ENCODE results near the gene LRCH3.

LRCH3 gene

DNA sequence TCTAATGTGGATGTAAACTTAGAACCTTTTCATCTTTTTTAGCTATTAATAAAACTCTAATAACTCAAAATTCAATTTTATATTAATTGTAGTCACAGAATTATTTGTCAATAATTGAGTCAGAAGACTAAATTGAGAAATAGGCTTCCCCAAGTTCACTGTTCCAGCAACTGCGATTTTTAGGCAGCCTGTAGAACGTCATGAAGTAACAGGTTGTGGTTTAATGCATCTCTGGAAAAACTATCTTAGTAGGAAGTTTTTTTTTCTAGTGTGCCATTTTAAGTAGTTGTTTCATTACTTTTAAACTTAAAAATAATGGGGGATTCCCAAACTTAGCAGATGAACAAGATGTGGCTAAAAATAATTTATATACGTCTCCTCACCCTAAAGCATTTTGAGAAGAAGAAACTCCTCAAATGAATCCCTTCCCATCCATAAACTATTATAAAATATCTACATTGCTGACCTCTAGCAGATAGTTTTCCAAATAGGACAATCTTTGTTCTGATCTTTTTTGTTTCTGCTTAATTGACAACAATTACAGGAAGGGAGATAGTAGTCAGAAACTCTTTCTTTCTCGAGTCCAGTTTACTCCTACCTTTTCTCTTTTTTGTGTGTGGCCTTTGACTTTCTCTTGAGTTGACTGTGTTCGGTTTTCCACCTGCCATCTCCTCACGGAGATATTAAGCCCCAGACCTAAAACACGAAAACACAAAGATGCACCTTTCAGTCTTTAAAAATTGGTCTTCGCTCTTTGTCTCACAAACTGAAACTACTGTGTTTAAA lies 43.1 kb downstream of the LRCH3 start:
- DNase-seq (ENCODE audit: low read depth in 2 of 2), result no peak

DNA sequence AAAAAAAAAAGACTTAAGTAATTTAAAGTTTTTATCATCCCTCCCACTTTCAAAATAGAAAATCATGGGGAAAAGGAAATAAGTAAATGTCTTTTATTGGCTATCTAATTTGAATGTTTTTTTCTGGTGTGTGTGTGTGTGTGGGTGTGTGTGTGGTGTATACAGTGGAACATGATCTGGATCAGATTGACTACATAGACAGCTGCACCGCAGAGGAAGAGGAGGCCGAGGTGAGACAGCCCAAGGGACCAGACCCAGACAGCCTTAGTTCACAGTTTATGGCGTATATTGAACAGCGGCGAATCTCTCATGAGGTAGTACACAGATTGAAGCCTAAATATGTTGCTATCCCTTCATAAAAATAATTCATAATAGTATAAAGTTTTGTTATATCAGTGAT lies 44.5 kb downstream of the LRCH3 start:
- DNase-seq (ENCODE audit: low read depth in 2 of 2), result no peak

DNA sequence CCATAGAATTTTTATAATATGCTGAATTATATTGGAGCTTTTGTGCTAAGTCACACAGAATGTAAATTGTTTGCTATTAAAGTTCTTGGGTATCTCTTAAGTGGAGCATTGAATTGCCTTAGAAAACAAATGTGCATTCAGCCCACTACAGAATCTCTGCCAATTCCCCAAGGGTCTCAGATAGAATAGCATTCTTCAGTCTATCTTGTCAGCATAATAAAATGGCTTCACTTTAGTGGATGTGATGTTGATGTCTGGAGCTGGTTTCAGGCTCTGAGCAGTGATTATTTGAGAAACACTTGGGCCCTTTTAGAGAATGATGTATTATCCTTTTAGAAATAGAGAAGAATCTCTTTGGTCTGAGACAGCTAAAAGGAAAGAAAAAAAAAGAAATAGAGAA lies 45.2 kb downstream of the LRCH3 start:
- DNase-seq (ENCODE audit: low read depth in 2 of 2), result no peak

DNA sequence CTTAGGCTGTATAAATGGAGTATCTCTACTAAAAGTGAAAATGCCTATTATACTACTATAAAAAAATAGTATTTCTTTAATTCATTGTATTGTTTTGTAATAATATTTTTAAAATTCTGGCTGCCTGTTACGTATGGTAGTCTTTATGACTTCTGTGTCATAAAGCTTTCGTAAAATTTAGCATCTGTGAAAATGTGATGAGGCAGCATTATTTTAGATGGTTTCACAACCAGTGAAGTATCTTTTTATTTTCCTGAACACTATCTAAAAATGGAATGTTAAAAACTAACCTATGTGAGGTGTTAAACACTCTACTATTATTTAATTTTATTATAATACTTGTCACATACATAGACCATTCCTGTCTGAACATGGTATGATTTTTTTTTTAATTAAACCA lies 46.2 kb downstream of the LRCH3 start:
- DNase-seq (ENCODE audit: low read depth in 2 of 2), result no peak

DNA sequence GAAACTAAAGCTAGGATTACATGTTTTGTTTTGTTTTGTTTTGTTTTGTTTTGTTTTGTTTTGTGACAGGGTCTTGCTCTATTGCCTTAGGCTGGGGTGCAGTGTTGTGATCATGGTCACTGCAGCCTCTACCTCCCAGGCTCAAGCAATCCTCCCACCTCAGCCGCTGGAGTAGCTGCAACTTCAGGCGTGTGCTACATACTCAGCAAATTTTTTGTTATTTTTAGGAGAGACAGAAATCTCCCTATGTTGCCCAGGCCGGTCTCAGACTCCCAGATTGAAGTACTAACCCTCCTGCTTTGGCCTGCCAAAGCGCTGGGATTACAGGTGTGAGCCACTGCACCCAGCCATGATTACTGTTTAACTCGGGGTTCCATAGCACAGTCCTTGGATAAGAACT lies 50.7 kb downstream of the LRCH3 start:
- DNase-seq (ENCODE audit: low read depth in 2 of 2), result no peak

DNA sequence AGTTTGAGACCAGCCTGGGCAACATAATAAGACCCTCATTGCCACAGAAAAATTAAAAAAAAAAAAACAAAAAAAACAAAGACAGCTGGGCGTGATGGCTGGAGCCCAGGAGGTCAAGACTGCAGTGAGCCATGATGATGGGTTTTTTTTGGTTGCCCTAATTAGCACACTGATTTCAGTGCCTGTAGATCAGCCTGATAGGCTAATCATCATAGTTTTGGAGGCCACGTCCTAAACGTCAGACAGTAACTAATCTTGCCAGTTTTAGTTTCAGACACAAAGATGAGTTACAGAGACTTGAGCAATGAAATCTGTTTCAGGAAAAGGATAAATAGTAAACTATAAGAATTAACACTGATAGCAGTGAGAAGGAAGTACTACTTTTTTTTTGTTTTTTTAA lies 55.4 kb downstream of the LRCH3 start:
- DNase-seq (ENCODE audit: low read depth in 2 of 2), result no peak

DNA sequence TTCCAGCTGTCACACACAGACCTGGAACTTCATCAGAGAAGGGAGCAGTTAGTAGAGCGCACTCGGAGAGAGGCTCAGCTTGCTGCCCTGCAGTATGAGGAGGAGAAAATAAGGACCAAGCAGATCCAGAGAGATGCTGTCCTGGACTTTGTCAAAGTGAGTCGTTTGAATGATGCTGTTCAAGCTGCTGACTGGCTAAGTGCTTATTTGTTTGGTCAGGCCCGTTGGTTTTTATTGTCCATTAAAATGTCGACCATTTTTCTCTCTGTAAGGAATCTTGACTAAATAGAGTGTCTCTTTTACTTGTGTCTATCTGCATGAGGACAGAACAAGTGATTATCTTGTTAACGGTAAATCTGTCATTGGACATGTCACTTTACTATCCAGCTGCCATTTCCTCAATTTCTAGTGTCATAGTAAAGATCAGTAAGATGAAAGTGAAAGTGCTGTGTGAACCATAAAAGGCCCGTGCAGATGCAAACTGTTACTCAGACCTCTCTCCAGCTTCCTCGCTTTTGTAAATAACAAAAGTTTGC lies 56.9 kb downstream of the LRCH3 start:
- no peak for DNase-seq (ENCODE audit: low read depth in 2 of 2)

DNA sequence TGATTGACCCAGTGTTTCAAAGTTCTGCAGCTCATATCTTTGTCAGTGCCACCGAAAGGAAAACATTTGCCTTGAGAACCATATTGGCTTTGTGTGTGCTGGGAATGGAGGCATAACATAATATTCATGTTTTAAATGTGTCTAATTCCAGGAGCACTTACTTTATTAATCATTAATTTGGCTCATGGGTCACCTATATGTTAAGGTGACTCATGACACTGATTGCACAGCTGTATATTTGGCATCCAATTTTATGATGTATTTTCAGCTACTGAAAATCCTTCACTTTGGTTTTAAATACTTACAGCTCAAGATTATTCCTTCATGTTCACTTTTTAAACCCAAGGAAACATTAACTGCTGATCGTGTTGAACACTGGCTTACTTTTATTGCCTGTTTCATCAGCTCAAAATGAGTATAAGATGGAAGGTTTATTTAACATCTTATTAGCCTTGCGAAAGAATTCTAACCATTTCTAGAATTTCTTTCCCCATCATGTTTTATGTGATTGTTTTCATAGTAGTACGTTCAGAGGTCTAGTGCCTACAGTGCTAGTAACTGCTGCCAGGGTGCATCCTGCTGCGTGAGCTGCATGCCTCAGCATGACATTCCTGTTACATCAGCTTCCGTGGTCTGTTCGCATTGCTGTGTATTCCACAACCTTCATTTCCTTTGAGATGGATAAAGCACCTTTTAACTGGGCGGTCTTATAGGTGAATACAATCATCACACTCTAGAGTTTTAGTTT lies 63.7 kb downstream of the LRCH3 start:
- DNase-seq (ENCODE audit: low read depth in 2 of 2), result no peak

DNA sequence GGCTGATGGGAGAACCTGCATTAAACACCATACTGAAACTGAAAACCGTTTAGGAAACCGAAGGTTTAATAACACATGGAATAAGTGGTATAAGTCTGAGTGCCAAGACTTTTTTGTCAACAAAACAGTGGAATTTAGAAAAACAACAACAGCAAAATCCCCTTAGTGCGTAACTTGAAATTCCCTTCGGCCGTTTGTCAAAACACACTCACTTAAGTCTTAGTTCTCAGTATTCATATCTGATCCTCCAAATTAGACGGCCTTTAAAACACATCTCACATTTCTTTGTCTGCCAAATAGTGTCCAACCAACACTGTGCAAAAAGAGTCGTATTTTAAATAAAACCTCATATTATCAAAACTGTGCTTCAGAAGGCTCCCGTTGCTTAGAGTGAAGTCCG lies 64.5 kb downstream of the LRCH3 start:
- no peak for DNase-seq (ENCODE audit: low read depth in 2 of 2)

DNA sequence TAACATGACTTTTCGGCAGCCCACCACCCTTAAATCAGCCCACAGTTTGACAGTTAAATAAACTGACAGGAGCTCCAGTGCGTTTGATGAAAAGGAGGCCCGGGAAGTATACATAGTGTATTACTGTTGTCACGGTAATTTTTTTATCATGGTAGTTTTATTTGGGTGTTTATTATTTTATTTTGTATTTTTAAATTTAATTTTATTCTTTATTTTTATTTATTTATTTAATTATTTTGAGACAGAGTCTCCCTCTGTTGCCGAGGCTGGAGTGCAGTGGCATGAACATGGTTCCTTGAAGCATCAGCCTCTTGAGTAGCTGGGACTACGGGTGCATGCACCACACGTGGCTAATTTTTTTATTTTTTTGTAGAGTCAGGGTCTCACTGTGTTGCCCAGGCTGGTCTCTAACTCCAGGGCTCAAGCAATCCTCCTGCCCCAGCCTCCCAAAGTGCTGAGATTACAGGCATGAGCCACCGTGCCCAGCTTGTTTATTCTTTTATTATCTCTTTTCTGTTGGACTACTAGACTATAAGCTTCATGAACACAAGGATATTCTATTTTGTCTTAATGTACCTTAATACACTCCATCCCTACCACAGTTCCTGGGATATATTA lies 65.3 kb downstream of the LRCH3 start:
- no peak for DNase-seq (ENCODE audit: low read depth in 2 of 2)

DNA sequence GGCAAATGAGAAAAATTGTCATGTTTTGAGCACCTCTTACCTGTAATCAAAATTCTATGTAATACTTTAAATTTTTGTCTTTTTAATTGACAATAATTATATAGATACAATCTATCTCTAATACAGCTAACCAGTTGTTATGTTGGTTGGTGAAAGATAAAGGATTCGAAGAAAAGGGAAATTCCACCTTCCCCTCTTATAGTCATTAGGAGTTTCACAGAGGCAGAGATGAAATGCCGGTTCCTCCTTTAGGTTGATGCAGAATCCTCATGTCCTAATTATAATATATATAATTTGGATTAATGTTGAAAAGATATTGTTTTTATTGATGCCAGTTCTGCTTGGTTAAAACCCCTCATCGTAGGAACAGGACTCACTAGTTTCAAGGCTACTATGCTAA lies 67.1 kb downstream of the LRCH3 start:
- DNase-seq (ENCODE audit: low read depth in 2 of 2), result no peak

DNA sequence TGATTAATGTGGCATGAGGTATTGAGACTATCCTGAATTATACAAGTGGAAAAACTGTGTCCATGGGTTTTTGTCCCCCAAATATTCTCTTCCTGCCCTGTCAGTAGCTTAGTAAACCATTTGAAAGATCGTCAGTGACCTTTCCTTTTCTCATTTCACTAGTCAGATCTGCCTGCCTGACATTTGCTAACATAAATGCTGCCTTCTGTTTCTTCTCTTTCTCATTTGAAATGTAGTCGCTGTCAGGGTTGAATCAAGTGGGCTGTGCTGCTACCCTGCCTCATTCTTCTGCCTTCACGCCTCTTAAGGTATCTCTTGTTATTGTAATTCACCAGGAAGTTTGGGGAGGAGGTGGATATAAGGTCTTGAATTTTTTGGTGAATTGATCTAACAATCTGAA lies 67.5 kb downstream of the LRCH3 start:
- no peak for DNase-seq (ENCODE audit: low read depth in 2 of 2)

DNA sequence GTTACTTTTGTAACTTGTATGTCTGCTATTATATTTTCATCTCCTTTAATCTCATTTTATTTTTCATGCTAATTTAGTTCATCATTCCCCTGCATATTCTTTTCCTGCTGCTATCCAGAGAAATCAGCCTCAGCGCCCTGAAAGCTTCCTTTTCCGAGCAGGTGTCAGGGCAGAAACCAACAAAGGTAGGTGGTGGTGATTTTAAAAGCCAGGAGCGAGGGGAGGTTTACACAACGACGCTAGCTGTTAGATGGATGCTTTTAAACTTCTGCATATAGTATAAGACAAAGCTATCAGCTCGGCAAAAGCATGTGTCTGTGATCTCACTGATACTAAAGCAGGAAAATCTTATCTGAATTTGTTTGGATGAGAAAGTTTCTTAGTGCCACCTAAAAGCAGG lies 75.0 kb downstream of the LRCH3 start:
- DNase-seq (ENCODE audit: low read depth in 2 of 2), result no peak

DNA sequence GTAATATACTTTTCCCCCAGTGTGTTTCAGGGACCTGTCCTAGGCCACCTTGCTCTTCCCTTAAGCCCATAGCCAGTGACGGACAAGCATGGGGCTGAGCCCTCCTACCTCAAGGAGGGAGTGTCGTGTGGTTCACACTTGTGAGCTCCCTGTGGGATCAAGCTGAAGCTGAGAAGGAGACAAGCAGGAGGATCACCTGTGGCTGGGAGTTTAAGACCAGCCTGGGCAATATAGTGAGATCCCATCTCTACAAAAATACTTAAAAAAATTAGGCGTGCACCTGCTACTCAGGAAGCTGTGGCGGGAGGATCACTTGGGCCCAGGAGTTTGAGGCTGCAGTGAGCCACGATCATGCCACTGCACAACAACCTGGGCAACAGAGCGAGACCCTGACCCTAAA lies 82.3 kb downstream of the LRCH3 start:
- DNase-seq (ENCODE audit: low read depth in 2 of 2), result no peak

DNA sequence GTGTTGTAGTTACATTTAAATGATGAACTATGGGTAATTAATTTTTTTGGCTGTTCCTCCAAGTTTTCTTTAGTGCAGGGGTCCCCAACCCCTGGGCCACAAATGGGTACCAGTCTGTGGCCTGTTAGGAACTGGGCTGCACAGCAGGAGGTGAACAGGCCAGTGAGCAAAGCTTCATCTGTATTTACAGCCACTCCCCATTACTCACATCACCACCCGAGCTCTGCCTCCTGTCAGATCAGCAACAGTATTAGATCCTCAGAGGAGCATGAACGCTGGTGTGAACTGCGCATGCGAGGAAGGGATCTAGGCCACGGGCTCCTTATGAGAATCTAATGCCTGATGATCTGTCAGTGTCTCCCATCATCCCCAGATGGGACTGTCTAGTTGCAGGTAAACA lies 83.0 kb downstream of the LRCH3 start:
- DNase-seq (ENCODE audit: low read depth in 2 of 2), result no peak

DNA sequence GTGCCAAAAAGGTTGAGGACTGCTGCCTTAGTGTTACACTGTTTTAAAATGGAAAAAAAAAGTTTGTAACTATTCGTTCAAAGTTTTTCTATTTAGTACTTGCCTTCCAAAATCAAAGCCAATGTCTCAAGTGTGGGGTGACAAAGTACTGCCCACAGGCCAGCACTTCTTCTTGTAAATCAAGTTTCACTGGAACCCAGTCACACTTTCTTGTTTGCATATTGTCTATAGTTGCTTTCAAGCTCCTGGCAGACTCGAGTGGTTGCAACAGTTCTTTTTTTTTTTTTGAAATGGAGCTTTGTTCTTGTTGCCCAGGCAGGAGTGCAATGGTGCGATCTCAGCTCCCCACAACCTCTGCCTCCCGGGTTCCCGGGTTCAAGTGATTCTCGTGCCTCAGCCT lies 83.6 kb downstream of the LRCH3 start:
- DNase-seq (ENCODE audit: low read depth in 2 of 2), result no peak

DNA sequence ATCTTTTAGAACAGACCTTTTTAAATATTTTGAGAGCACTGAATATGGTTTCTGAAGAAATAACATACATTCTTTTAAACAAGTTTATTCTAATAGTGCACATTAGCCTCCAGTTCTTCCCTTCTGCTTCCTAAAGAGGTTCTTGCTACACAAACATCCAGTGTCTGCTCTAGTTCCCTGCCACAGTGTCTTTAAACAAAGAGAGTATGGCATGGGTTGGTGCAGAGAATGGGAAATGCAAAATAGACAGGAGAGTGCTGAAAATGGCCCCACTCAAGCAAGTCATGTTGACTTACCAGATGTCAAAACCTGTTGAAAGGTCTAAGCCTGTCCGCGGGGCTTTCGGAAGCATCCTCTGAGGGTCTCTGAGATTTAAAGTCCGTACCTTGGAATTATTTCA lies 86.8 kb downstream of the LRCH3 start:
- no peak for DNase-seq (ENCODE audit: low read depth in 2 of 2)

DNA sequence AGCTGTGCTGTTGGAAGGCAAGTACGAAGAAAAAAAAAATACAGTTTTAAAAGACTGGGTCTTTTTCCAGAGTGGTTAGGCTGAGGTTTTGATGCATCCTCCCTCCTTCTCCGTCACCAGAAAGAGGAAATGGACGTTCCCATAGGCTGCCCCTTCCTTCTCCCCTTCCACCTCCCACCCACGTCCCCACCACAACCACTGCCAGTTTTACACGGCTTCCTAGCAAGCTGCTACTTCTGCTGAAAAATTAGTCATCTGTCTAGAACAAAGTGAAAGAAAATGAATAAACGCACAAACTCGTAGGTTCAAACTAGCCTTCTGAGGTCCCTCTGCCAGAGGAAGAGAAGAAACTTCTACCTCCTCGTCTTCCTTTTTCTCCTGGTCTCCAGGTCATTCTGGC lies 87.4 kb downstream of the LRCH3 start:
- DNase-seq (ENCODE audit: low read depth in 2 of 2), result no peak

DNA sequence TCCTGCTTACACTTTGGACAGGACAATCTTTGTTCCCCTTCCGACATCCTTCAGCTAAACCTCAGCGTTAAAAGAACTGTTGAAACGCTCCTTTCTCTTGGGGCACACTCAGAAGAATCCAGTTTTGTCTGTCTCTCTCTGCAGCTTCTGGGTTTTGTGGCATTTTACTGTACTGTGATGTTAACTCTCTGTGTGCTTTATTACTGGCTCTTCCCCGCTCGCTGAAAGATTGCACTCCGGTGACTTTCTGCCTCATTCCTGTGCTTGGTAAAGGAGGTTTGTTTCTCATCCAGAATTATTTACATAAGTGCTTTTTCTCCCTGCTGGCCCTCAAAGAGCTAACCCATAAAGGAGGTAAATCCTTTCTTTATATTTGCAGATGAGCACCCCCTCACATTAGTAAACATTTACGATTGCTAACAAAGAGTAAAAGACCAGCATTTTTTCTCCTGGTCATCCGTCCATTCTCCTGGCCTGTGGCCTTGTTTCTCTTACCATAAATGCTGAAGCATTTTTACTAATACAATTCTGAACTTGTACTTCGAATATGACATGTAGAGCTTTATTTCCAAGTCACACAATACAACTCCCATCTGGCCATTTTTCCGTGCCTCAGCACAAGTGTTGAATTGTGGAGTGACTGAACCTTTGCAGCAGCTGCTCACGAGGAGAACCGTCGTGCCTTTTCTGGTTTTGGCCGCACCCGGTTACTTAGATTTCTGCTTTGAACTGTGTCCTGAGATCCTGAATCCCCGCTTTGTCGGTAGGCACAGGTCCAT lies 89.6 kb downstream of the LRCH3 start:
- DNase-seq (ENCODE audit: low read depth in 2 of 2), result no peak

DNA sequence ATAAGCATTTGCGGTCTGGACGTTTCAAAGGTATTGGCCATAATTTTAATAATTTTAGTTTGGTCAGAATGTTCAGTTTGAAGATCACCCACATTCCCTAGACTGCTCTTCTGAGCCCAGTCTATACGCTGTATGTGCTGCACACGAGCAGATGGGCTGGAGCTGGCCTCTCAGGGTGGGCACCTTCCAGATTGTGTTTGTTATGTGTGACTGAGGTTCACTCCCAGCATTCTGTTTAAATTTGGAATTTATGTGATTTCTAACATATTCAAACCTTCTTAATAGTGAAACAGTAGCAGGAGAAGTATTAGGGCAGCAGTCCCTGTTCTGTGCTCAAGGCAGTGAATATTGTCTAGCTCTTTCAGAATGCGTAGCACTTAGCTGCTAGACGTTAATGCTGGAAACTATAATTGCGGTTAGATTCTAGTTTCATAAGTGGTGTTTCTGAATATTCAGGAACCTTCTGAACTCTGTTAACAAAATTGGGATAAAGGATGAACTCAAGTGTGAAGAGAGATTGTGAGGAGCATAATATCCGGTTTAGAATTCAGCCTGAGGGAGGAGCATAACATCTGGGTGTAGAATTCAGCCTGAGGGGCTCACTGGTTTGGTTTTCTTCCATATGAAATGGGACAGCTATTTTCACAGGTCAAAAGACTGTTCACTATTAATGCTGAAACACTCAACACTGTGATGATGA lies 90.4 kb downstream of the LRCH3 start:
- no peak for DNase-seq (ENCODE audit: low read depth in 2 of 2)

DNA sequence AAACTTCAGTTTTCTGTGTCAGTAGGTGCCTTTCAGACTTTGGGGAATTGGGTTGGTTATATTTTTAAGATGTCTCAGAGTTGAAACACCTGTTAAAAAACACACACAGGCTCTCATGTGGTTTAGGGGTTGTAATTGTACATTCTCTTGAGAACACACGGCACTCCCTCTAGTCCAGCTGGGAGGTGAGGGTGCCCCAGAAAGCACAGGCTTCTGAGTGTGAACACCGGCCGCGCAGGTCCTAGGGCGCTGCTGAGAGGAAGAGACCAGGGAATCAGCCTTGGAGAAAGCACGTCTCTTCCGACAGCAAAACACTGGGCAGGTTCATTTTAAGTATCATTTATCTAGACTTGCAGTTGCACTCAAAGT lies 90.9 kb downstream of the LRCH3 start:
- no peak for DNase-seq (ENCODE audit: low read depth in 2 of 2)

DNA sequence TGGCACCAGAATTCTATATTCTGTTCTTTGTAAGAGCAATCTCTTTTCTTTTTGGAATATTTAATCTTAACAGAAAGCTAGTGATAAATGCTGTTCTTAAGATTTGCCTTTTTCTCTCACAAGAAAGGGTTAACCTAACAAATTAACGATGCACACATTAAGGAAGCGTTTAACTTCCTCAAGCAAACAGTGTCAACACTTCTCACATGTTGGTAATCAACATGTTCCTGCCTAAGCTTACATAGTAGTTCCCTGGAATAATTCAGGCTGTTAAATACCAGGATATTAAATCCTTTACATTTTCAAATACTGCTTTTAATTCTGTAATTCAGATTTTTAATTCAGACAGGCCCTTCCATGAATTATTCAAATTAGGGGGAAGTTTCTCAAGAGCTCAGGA lies 91.5 kb downstream of the LRCH3 start:
- DNase-seq (ENCODE audit: low read depth in 2 of 2), result no peak

All from stimulated activated CD8-positive, alpha-beta memory T cell treated with anti-CD3 and anti-CD28 coated beads, Interleukin-7, amount 100 ng/mL, for 1 hour (primary cell).